COLO829 (cell line): ENCODE measurements around the gene BABAM2.

Experiments used
- DNase-seq: peaks from one replicate; pipeline ENCODE4 v3.0.0; 2012; ENCODE audit warnings: low spot score

The BABAM2 gene

GRCh38 chr2:27912512-27912911 lies 22.0 kb downstream of the BABAM2 start:
- DNase-seq, result no peak

- DNase-seq, result no peak
These were observed 23.7 kb downstream of the BABAM2 start for GRCh38 chr2:27914041-27914804.

GRCh38 chr2:27914805-27915175 lies 24.3 kb downstream of the BABAM2 start:
- DNase-seq, result no peak

GRCh38 chr2:27915191-27915590 lies 24.7 kb downstream of the BABAM2 start:
- no peak for DNase-seq

- DNase-seq, result no peak
These were observed 25.3 kb downstream of the BABAM2 start for GRCh38 chr2:27915874-27916273.

GRCh38 chr2:27916293-27916995 lies 25.9 kb downstream of the BABAM2 start:
- no peak for DNase-seq

GRCh38 chr2:27920148-27920885 lies 29.8 kb downstream of the BABAM2 start:
- no peak for DNase-seq

- no peak for DNase-seq
These were observed 30.9 kb downstream of the BABAM2 start for GRCh38 chr2:27921424-27921823.

- no peak for DNase-seq
These were observed 31.5 kb downstream of the BABAM2 start for GRCh38 chr2:27921880-27922547.

- DNase-seq, result no peak
These were observed 32.3 kb downstream of the BABAM2 start for GRCh38 chr2:27922842-27923241.

- DNase-seq, result no peak
These were observed 35.4 kb downstream of the BABAM2 start for GRCh38 chr2:27925766-27926472.

- no peak for DNase-seq
These were observed 39.5 kb downstream of the BABAM2 start for GRCh38 chr2:27929916-27930486.

GRCh38 chr2:27931361-27931950 lies 40.9 kb downstream of the BABAM2 start:
- DNase-seq, result no peak

GRCh38 chr2:27932396-27932795 lies 41.9 kb downstream of the BABAM2 start:
- no peak for DNase-seq

GRCh38 chr2:27935026-27935425 lies 44.5 kb downstream of the BABAM2 start:
- DNase-seq, result no peak

- DNase-seq, result no peak
These were observed 49.7 kb downstream of the BABAM2 start for GRCh38 chr2:27940090-27940671.

GRCh38 chr2:27940982-27941381 lies 50.5 kb downstream of the BABAM2 start:
- DNase-seq, result no peak

GRCh38 chr2:27942612-27943547 lies 52.4 kb downstream of the BABAM2 start:
- DNase-seq, result no peak

- DNase-seq, result no peak
These were observed 56.1 kb downstream of the BABAM2 start for GRCh38 chr2:27946530-27947060.
